Spleen (tissue), 11 donors: ENCODE data around the gene CPED1. TPM values are rescaled to one million over a fixed set of nuclear protein-coding genes. Genes with fewer than 3 reads are reported as not detected.

ENCODE experiments used
- DNase-seq: peaks from one replicate; pipeline ENCODE4 v3.0.0-alpha.2; 2020
- H3K27ac ChIP-seq, 8 donors: fragments of 200-600 bp; sonication (generic) in 7 of 8; 1 replicate in 4 of 8; 2 replicates in 4 of 8; pipeline versions ENCODE4 v1.5.0 to v1.8.0; 2016 to 2021; ENCODE audit warnings: inconsistent platforms in 4 of 8, mild to moderate bottlenecking in 4 of 8, moderate library complexity in 1 of 8
- H3K27me3 ChIP-seq, 7 donors: fragments of 200-600 bp; sonication (generic) in 6 of 7; replicated peaks in 1 of 7; 1 replicate in 4 of 7; 2 replicates in 3 of 7; pipeline versions ENCODE4 v1.5.0 to v1.8.0; 2016 to 2021; ENCODE audit warnings: inconsistent platforms in 3 of 7, mild to moderate bottlenecking in 1 of 7
- H3K36me3 ChIP-seq, 6 donors: fragments of 200-600 bp; sonication (generic) in 5 of 6; 1 replicate in 4 of 6; 2 replicates in 2 of 6; pipeline versions ENCODE4 v1.5.0 to v1.8.0; 2016 to 2021; ENCODE audit warnings: inconsistent platforms in 2 of 6
- H3K4me1 ChIP-seq, 6 donors: fragments of 200-600 bp; sonication (generic) in 5 of 6; 1 replicate in 3 of 6; 2 replicates in 3 of 6; pipeline versions ENCODE4 v1.5.0 to v1.8.0; 2016 to 2021; ENCODE audit warnings: inconsistent platforms in 3 of 6
- H3K4me3 ChIP-seq, 8 donors: fragments of 200-600 bp; sonication (generic) in 7 of 8; 1 replicate in 4 of 8; 2 replicates in 4 of 8; pipeline versions ENCODE4 v1.5.0 to v1.8.0; 2016 to 2021; ENCODE audit warnings: inconsistent platforms in 4 of 8, mild to moderate bottlenecking in 4 of 8, moderate library complexity in 2 of 8
- H3K9me3 ChIP-seq, 8 donors: fragments of 200-600 bp; sonication (generic) in 7 of 8; 1 replicate in 4 of 8; 2 replicates in 4 of 8; pipeline versions ENCODE4 v1.5.0 to v1.8.0; 2016 to 2021; ENCODE audit warnings: inconsistent platforms in 4 of 8
- POLR2A ChIP-seq, 3 donors: fragments of 450-650 bp; IDR thresholded peaks; one replicate each; pipeline ENCODE4 v1.5.1; 2017; ENCODE audit warnings: antibody characterized with exemption in 3 of 3, mild to moderate bottlenecking in 1 of 3
- POLR2AphosphoS5 ChIP-seq, 3 donors: sonication (generic); formaldehyde crosslinking; IDR thresholded peaks; one replicate each; pipeline ENCODE4 v1.5.1; 2017; ENCODE audit warnings: antibody characterized with exemption in 3 of 3
- WGBS, 5 donors: extraction: QIAGEN DNeasy Blood & Tissue Kit in 3 of 5; methylation state at CpG; one replicate each; pipeline versions ENCODE4 v1.1.5 to v1.1.7; 2013 to 2018; 5-methylcytosine and 5-hydroxymethylcytosine counted together
- intact Hi-C: fragments of 100-400 bp; cut with DNase I; formaldehyde crosslinking; loops from one replicate; pipeline ENCODE4 v1.15.0; 2023; ENCODE audit warnings: low total_unique reads
- polyA plus RNA-seq, 3 donors: library from polyadenylated mRNA; stranded (reverse); fragments of 200-250 nt; gene quantifications; one replicate each; pipeline ENCODE4 v1.2.1, GENCODE V29; 2013
- total RNA-seq, 7 donors: library from RNA; depleted of rRNA in 3 of 7; stranded (reverse); fragments of >200 nt in 3 of 7; fragmentation: NEBNext Ultra II Directional in 4 of 7; extraction: Animal tissue kit (Norgen Biotek cat#: 25700) in 4 of 7; gene quantifications; one replicate each; pipeline versions ENCODE4 v1.1.0 to v1.2.1, GENCODE V29; 2016 to 2021
- TF ChIP-seq, protein P1 (sequence below), 11 experiments: fragments of 200-600 bp in 7 of 11; fragments of 450-650 bp in 4 of 11; sonication (generic) in 4 of 11; IDR thresholded peaks in 8 of 11; conservative IDR thresholded peaks in 3 of 11; 1 replicate in 7 of 11; 2 replicates in 4 of 11; pipeline versions ENCODE4 v1.4.0 to v1.8.0; 2016 to 2021; ENCODE audit warnings: antibody characterized with exemption in 11 of 11, inconsistent platforms in 4 of 11, mild to moderate bottlenecking in 1 of 11
- donor health status: healthy with polysubstance abuse.
- donor health status: DM: no; HTN: no; CAD: no; lungs with moderate emphysema.
- donor health status: DM: no; HTN: no; CAD: no.
- donor health status: Bipolar disorder and iron deficiency.
- donor health status: healthy.
- donor health status: DM: no; HTN: no; CAD: no.
- donor health status: DM: yes; HTN: yes; CAD: no.

Gene CPED1
- total and polyA plus RNA-seq, 10 donors = 1.5 to 81.6 (median 38.6) TPM

DNA sequence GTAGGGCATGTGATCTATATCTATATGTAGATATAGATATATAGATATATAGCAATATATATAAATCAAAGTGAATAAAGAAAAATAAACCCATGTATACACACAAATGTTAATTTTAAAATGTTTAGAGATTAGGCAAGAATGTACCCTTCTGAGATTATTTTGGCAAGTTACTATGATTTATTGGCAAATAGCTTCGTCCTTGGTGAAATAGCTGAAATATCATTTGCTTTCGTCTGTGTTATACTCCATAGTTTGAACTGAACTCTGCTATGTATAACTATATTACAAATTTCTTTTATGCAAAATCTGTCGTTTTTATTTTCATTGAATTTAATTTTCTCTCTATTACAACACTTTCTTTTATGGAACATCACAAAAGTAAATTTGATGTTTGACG, 57.5 kb downstream of the CPED1 start:
- H3K4me1 ChIP-seq = peaks cover 0 to 32% (median 9%) of the 10 kb centered on the region in 6 donors

DNA sequence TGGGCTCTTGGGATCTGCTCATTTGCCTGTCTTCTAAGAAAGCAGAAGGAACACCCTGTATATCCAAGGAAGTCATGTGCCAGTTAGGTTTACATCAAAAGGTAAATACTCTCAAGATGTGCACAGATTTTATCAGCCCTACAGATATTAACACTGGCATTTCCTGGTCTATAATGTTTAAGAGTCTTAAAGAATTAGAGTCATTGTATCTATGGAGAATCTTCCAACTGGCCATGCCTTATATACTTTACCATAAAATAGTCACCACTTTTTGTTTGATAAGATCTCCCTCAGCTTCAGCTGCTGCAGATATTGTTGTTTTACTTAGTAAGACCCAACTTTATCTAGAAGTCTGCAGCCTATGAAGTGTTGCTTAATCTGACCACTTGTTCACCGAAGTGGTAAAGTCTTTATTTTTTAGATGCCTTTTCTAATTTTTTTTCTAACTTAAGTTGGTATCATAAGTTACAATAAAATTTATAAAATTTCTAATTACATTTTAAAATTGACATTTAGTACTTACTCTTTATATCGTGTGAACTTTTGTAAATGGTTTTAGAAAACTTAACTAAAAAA, 58.5 kb downstream of the CPED1 start:
- H3K9me3 ChIP-seq = no peaks in the 10 kb centered on the region
- DNase-seq = no peak
- no peaks in the 10 kb centered on the region for H3K36me3 ChIP-seq
- H3K4me1 ChIP-seq = peaks cover 0 to 25% (median 2%) of the 10 kb centered on the region in 6 donors
- no peak overlapping the region for H3K27ac ChIP-seq
- H3K4me3 ChIP-seq = no peak overlapping the region
- intact Hi-C loops = no loop called here
- 65 to 81% (median 74%) methylated on average over 2 of the region's 2 CpGs for WGBS, 5 donors
- no peaks in the 10 kb centered on the region for H3K27me3 ChIP-seq
- TF ChIP-seq, protein P1, sequence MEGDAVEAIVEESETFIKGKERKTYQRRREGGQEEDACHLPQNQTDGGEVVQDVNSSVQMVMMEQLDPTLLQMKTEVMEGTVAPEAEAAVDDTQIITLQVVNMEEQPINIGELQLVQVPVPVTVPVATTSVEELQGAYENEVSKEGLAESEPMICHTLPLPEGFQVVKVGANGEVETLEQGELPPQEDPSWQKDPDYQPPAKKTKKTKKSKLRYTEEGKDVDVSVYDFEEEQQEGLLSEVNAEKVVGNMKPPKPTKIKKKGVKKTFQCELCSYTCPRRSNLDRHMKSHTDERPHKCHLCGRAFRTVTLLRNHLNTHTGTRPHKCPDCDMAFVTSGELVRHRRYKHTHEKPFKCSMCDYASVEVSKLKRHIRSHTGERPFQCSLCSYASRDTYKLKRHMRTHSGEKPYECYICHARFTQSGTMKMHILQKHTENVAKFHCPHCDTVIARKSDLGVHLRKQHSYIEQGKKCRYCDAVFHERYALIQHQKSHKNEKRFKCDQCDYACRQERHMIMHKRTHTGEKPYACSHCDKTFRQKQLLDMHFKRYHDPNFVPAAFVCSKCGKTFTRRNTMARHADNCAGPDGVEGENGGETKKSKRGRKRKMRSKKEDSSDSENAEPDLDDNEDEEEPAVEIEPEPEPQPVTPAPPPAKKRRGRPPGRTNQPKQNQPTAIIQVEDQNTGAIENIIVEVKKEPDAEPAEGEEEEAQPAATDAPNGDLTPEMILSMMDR (IDR thresholded peaks at IDR 0.05 in 8 of 11, conservative IDR thresholded peaks at IDR 0.05 in 3 of 11) = no peak
- TF ChIP-seq POLR2AphosphoS5 (IDR thresholded peaks at IDR 0.05) (no peak), POLR2A (IDR thresholded peaks at IDR 0.05) (no peak)

More for the DNA sequence above, 57.5 kb downstream of the CPED1 start:
- Histone ChIP-seq H3K27ac (no peak overlapping the region), H3K36me3 (no peaks in the 10 kb centered on the region), H3K27me3 (no peaks in the 10 kb centered on the region), H3K9me3 (no peaks in the 10 kb centered on the region), H3K4me3 (no peak overlapping the region)
- 82 to 90% (median 84%) methylated on average over 4 of the region's 4 CpGs for WGBS, 5 donors
- no peak for DNase-seq
- intact Hi-C loops = no loop called here
- TF ChIP-seq, protein P1 (IDR thresholded peaks at IDR 0.05 in 8 of 11, conservative IDR thresholded peaks at IDR 0.05 in 3 of 11) = no peak
- TF ChIP-seq POLR2A (IDR thresholded peaks at IDR 0.05) = no peak
- no peak for TF ChIP-seq POLR2AphosphoS5 (IDR thresholded peaks at IDR 0.05)

DNA sequence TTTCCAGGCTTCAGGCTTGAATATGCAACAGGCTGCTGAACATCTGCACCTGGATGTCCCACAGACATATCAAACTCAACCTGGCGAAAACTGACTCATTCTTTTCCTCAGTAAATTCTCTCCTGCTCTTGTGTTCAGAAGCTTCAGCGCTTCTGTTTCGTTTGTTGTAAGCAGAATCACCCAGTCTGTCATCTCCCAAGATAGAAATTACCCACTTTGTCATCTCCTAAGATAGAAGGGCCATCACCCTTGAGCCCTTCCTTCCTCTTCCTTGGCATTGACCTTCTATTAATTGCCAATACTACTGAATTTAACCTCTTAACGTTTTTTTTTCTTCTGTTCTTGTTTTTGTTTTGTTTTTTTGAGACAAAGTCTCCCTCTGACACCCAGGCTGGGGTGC, 59.7 kb downstream of the CPED1 start:
- WGBS, 5 donors = 49 to 64% (median 62%) methylated on average over 4 of the region's 4 CpGs
- TF ChIP-seq POLR2A (IDR thresholded peaks at IDR 0.05) (no peak), POLR2AphosphoS5 (IDR thresholded peaks at IDR 0.05) (no peak)
- TF ChIP-seq, protein P1 (IDR thresholded peaks at IDR 0.05 in 8 of 11, conservative IDR thresholded peaks at IDR 0.05 in 3 of 11) = no peak
- DNase-seq = no peak

DNA sequence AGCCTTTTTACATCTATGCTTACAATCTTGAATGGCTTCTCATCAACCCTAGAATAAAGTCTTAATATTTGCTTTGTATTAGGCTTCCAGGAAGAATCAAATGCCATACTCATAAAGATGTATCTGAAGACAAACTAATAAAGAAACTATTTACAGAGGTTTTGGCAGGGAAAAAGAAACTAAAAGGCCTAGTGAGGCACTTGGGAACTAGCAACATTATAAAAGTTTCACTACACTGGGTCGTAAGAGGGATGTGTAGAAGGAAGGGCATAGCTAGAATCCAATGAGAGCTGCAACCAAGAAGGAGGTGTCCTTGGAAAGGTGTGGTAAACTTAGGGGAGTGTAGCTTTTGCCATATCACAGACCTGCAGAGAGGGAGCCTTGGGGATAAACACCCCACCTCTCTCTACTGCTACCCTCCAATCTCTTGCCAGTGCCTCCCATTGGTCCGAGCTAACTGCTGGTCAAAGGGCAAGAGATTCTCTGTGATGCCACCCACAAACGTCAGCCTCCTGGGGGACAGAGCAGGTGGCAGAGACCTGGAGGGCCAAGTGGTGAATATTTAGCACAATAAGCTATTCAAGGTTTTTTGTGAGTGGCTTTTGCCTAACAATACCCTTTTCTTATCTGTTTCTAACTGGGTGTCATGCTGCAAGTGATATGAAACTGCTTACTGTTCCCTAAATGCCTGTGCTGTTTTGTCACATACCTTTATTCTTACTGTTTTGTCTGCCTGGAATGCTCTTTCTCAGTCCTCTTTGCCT, 60.7 kb downstream of the CPED1 start:
- no peak for DNase-seq
- TF ChIP-seq POLR2AphosphoS5 (IDR thresholded peaks at IDR 0.05) (no peak), POLR2A (IDR thresholded peaks at IDR 0.05) (no peak)
- TF ChIP-seq, protein P1 (IDR thresholded peaks at IDR 0.05 in 8 of 11, conservative IDR thresholded peaks at IDR 0.05 in 3 of 11) = no peak
- no peaks in the 10 kb centered on the region for H3K27me3 ChIP-seq
- intact Hi-C loops = no loop called here
- H3K4me3 ChIP-seq = no peak overlapping the region
- 51 to 74% (median 64%) methylated on average over 3 of the region's 3 CpGs for WGBS, 5 donors
- H3K9me3 ChIP-seq = no peaks in the 10 kb centered on the region
- peak overlapping the region in 6 of 8 donors; percentile 45 to 77 (median 64) for H3K27ac ChIP-seq
- H3K36me3 ChIP-seq = no peaks in the 10 kb centered on the region
- H3K4me1 ChIP-seq = peaks cover 0 to 22% (median 2%) of the 10 kb centered on the region in 6 donors

More for the DNA sequence above, 59.7 kb downstream of the CPED1 start:
- Histone ChIP-seq H3K36me3 (no peaks in the 10 kb centered on the region), H3K4me3 (no peak overlapping the region), H3K27ac (no peak overlapping the region), H3K4me1 (peaks cover 0 to 22% (median 2%) of the 10 kb centered on the region in 6 donors), H3K27me3 (no peaks in the 10 kb centered on the region), H3K9me3 (no peaks in the 10 kb centered on the region)
- intact Hi-C loops = no loop called here
